Activated CD4-positive, alpha-beta T cell treated with anti-CD3 and anti-CD28 coated beads for 48 hours (primary cell): ENCODE measurements around the gene ZNF593.

Experiments
- DNase-seq: peaks from one replicate; pipeline ENCODE4 v3.0.0-alpha.2; 2020

Gene ZNF593

DNA sequence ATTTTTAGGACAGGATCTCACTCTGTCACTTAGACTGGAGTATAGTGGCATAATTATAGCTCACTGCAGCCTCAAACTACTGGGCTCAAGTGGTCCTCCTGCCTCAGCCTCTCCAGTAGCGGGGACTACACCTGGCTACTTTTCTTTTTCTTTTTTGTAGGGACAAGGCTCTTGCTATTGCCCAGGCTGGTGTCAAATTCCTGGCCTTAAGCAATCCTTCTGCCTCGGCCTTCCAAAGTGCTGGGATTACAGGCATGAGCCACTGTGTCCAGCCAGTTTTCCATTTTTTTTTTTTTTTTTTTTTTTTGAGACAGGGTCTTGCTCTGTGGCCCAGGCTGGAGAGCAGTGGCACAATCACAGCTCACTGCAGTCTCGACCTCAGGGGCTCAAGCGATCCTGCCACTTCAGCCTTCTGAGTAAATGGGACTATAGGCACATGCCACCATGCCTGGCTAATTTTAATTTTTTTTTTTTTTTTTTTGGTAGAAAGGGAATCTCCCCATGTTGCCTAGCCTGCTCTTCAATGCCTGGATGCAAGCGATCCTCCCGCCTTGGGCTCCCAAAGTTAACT is 43.7 kb downstream of the ZNF593 start:
- no peak for DNase-seq

DNA sequence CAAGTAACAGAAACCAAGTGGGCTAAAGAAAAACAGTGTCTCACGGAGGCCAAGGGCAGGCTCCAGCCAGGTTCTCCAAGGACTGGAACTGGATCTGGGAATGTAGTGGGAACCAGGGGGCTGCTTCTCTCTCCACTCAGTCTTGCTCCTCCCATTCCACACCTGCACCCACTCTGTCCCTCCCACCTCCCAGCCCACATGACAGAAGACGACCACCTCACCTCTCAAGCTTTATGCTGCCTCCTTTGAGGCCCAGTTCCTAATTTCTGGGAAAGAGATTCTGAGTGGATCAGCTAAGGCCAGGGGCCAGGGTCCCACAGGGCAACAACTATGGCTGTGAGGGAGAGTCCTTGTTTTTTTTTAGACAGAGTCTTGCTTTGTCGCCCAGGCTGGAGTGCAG is 45.5 kb downstream of the ZNF593 start:
- no peak for DNase-seq

DNA sequence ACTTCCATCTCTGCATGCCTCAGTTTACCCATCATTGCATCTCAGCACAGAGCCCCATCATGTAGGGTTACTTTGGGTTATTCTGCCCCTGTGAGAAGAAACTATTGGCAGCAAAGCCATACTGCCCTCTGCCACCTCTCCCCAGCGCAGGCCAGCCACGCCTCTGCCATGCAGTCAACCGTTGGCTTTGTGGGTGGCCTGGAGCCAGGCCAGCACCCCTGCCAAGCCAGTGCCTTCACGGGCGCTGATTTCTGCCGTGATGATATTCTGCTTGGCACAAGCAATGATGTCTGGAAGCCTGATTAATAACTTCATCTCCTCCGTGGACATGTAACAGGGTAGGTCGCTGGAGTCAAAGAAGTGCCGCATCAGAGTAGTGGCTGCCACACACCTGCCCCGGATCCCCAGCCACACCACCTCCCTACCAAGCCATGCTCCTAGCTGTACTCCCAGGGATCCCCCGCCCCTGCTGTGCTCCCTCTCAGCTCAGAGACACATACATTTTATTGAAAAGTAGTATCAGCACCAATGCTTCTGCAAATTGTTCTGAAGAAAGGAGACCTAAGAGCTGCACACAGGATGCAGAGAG is 49.3 kb downstream of the ZNF593 start:
- DNase-seq, result no peak
